K562 (cell line): ENCODE results near the gene LYPD4. TPM values are rescaled to one million over a fixed set of nuclear protein-coding genes. Genes with fewer than 3 reads are reported as not detected.

ENCODE experiments used
- ATF4 ChIP-seq: fragments of 450-650 bp; formaldehyde crosslinking; IDR thresholded peaks from 2 replicates; pipeline ENCODE4 v1.4.0; 2022; ENCODE audit warnings: mild to moderate bottlenecking, moderate library complexity
- BHLHE40 ChIP-seq: IDR thresholded peaks from 2 replicates; pipeline ENCODE4 v1.6.1; 2011; ENCODE audit warnings: low read length, improper control_type of control experiment
- CEBPZ ChIP-seq: fragments of 150-350 bp; IDR thresholded peaks from 2 replicates; pipeline ENCODE4 v1.6.1; 2014; ENCODE audit warnings: low read depth, mild to moderate bottlenecking, low read length, borderline replicate concordance
- E2F1 ChIP-seq: sonication (generic); formaldehyde crosslinking; IDR thresholded peaks from 2 replicates; pipeline ENCODE4 v1.8.1; 2023; ENCODE audit warnings: mild to moderate bottlenecking, missing genetic modification reagents, moderate library complexity
- GABPB2 ChIP-seq: fragments of 250-450 bp; sonication (Bioruptor Pico); conservative IDR thresholded peaks from 2 replicates; pipeline ENCODE4 v1.5.1; 2021; ENCODE audit warnings: mild to moderate bottlenecking
- HEY1 ChIP-seq: fragments of 250-450 bp; sonication (Bioruptor Pico); IDR thresholded peaks from 2 replicates; pipeline ENCODE4 v1.5.0; 2020; ENCODE audit warnings: mild to moderate bottlenecking, moderate library complexity, borderline replicate concordance
- KHSRP ChIP-seq: fragments of 450-650 bp; IDR thresholded peaks from 2 replicates; pipeline ENCODE4 v1.6.1; 2017
- MITF ChIP-seq: IDR thresholded peaks from 2 replicates; pipeline ENCODE4 v1.6.1; 2014; ENCODE audit warnings: antibody characterized with exemption
- PHF21A ChIP-seq: fragments of 450-650 bp; IDR thresholded peaks from 2 replicates; pipeline ENCODE4 v1.6.1; 2017; ENCODE audit warnings: low read depth, borderline replicate concordance
- TRIM25 ChIP-seq: fragments of 450-650 bp; IDR thresholded peaks from 2 replicates; pipeline ENCODE4 v1.7.0; 2016; ENCODE audit warnings: borderline replicate concordance
- ZNF398 ChIP-seq: fragments of 250-450 bp; sonication (Bioruptor Pico); IDR thresholded peaks from 2 replicates; pipeline ENCODE4 v1.8.0; 2021; ENCODE audit warnings: moderate library complexity, mild to moderate bottlenecking, inconsistent platforms
- ZNF57 ChIP-seq: fragments of 450-650 bp; formaldehyde crosslinking; IDR thresholded peaks from 2 replicates; pipeline ENCODE4 v1.4.0; 2020; ENCODE audit warnings: mild to moderate bottlenecking, moderate library complexity
- polyA plus RNA-seq, 8 experiments: library from polyadenylated mRNA; depleted of rRNA in 4 of 8; stranded (reverse) in 5 of 8; unstranded in 3 of 8; fragments of >200 nt; fragmentation: Nextera tagmentation in 2 of 8; fragmentation: Illumina TruSeq in 1 of 8; extraction: Ambion mirVana in 2 of 8; extraction: Trizol in 1 of 8; gene quantifications; 2 replicates each; pipeline versions ENCODE4 v1.2.1 to v1.2.3, GENCODE V29; 2011 to 2014; ENCODE audit warnings: inconsistent platforms in 1 of 8, missing spikeins in 1 of 8
- total RNA-seq, 7 experiments: library from RNA; depleted of rRNA in 6 of 7; stranded (reverse); fragments of >200 nt in 6 of 7; fragmentation: Illumina TruSeq in 2 of 7; extraction: Trizol in 2 of 7; gene quantifications; 2 replicates each; pipeline versions ENCODE4 v1.2.1 to v1.2.3, GENCODE V29; 2011 to 2021; ENCODE audit warnings: low replicate concordance in 1 of 7

LYPD4 gene
- total and polyA plus RNA-seq, 9 of the 15 experiments (the other 6 are each of a cell fraction or from before 2014, with no cell fraction given): 0.11 TPM; not detected in 8

GRCh38 chr19:41883821-41884733, 39.6 kb upstream of the LYPD4 start (continued):
- TF ChIP-seq E2F1 (CRISPR knock-in tag) (peak; percentile 12; the same call in 1 of the 2 replicates), HEY1 (CRISPR knock-in tag) (0 out of 2 replicates have a peak, but pooled peaks have one; percentile 40), TRIM25 (0 out of 2 replicates have a peak, but pooled peaks have one; percentile 73), CEBPZ (no peak), ZNF398 (CRISPR knock-in tag) (no peak), PHF21A (peak; percentile 43; the same call in 1 of the 2 replicates), KHSRP (0 out of 2 replicates have a peak, but pooled peaks have one; percentile 13), ZNF57 (CRISPR knock-in tag) (no peak), ATF4 (CRISPR knock-in tag) (no peak), BHLHE40 (no peak; the same call in 1 of the 2 replicates), GABPB2 (CRISPR knock-in tag) (no peak), MITF (0 out of 2 replicates have a peak, but pooled peaks have one; percentile 39)
